ENCODE data around the gene SMYD1. TPM values are rescaled to one million over a fixed set of nuclear protein-coding genes. Genes with fewer than 3 reads are reported as not detected.

Gene SMYD1
- polyA plus RNA-seq, 3 donors = not detected

DNA sequence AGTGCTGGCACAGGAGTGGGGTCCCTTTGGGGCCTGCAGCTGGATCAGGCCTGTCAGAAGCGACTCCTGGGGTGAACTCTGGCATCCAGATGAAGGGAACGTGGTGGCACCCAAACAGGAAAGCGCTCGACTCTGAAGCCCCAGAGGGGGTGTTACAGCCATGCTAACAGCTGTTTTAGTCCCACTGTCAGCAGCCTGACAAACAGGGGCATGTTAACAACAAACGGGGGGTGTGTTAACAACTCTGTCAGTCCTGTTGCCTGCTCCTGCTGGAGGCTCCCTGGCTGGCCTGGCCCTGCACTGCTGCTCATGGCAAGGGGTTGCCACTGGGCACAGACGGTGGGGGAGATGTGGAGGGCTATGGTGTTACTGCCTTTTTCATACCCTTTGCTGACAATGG lies 48.7 kb upstream of the SMYD1 start:
- no peak overlapping the region for H2AFZ ChIP-seq (ENCODE audit: insufficient read depth, low read depth, low read length, poor library complexity, severe bottlenecking)
- peaks cover 0 to 2% of the 10 kb centered on the region in 2 donors for H3K27me3 ChIP-seq (ENCODE audit: control insufficient read depth in 2 of 2, insufficient read depth in 2 of 2, low read length in 2 of 2)
- no peak for DNase-seq
- TF ChIP-seq, protein P1, sequence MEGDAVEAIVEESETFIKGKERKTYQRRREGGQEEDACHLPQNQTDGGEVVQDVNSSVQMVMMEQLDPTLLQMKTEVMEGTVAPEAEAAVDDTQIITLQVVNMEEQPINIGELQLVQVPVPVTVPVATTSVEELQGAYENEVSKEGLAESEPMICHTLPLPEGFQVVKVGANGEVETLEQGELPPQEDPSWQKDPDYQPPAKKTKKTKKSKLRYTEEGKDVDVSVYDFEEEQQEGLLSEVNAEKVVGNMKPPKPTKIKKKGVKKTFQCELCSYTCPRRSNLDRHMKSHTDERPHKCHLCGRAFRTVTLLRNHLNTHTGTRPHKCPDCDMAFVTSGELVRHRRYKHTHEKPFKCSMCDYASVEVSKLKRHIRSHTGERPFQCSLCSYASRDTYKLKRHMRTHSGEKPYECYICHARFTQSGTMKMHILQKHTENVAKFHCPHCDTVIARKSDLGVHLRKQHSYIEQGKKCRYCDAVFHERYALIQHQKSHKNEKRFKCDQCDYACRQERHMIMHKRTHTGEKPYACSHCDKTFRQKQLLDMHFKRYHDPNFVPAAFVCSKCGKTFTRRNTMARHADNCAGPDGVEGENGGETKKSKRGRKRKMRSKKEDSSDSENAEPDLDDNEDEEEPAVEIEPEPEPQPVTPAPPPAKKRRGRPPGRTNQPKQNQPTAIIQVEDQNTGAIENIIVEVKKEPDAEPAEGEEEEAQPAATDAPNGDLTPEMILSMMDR (IDR thresholded peaks at IDR 0.05) = no peak
- no peak overlapping the region for H3K4me3 ChIP-seq (replicated peaks in 1 of 3; ENCODE audit: low read depth in 2 of 3, low read length in 3 of 3)
- no peaks in the 10 kb centered on the region for H4K20me1 ChIP-seq (ENCODE audit: insufficient read depth, low read length)
- Mint-ChIP-seq H3K4me1 (peaks cover 18% of the 10 kb centered on the region), H3K9me3 (peaks cover 4 to 8% (median 6%) of the 10 kb centered on the region in 7 donors), H3K27me3 (ENCODE audit: low read depth in 3 of 3) (peaks cover 0 to 9% (median 8%) of the 10 kb centered on the region in 3 donors), H3K36me3 (peaks cover 4 to 5% of the 10 kb centered on the region in 2 donors), H3K4me3 (no peak overlapping the region), H3K27ac (peak overlapping the region in 1 of 7 donors; percentile 40)
- no peaks in the 10 kb centered on the region for H3K9me3 ChIP-seq (replicated peaks in 1 of 2; ENCODE audit: control insufficient read depth in 1 of 2, insufficient read depth in 1 of 2, low read length in 2 of 2)
- WGBS (ENCODE audit: insufficient coverage) = 98% methylated on average over 6 of the region's 6 CpGs
- no peak overlapping the region for H3K27ac ChIP-seq (ENCODE audit: low read depth in 1 of 2, low read length in 2 of 2)
- H3K79me2 ChIP-seq (ENCODE audit: insufficient read depth, low read length) = no peaks in the 10 kb centered on the region
- no peaks in the 10 kb centered on the region for H3K36me3 ChIP-seq (replicated peaks in 1 of 2; ENCODE audit: control insufficient read depth in 1 of 2, insufficient read depth in 2 of 2, low read length in 2 of 2)
- H3K9ac ChIP-seq (ENCODE audit: insufficient read depth, low read length, poor library complexity, severe bottlenecking) = no peak overlapping the region
- no peak overlapping the region for H3K4me2 ChIP-seq (replicated peaks; ENCODE audit: extremely low read depth, low read length, poor library complexity, severe bottlenecking)
- H3K4me1 ChIP-seq (ENCODE audit: control insufficient read depth in 1 of 2, insufficient read depth in 2 of 2, low read length in 2 of 2) = peaks cover 10 to 13% of the 10 kb centered on the region in 2 donors
- intact Hi-C loops (cut with micrococcal nuclease) = loop anchor here in 1 of 2 donors (5.0 kb wide), 1 partner anchor 43 kb away; no protein-coding TSS in a partner anchor

DNA sequence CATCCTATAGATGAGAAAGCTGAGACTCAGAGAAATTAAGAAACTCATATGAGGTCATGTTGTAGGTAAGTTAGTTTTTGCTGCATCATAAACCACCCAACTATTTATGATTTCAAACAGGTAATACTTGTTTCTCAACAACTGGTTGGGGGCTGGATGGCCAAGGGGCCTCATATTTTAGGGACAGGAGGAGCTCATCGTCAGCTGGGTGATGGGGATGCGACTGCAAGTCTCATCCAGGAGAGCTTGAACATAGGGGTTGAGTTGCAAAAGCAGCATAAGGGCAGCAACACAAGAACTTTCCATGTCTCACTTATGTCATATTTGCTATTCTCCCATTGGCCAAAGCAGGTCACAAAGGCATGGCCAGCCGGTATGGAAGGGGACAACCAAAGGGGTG lies 47.6 kb upstream of the SMYD1 start:
- Histone ChIP-seq H3K27ac (ENCODE audit: low read depth in 1 of 2, low read length in 2 of 2) (no peak overlapping the region), H3K4me1 (ENCODE audit: control insufficient read depth in 1 of 2, insufficient read depth in 2 of 2, low read length in 2 of 2) (peaks cover 10 to 13% of the 10 kb centered on the region in 2 donors), H3K4me2 (replicated peaks; ENCODE audit: extremely low read depth, low read length, poor library complexity, severe bottlenecking) (no peak overlapping the region), H3K79me2 (ENCODE audit: insufficient read depth, low read length) (no peaks in the 10 kb centered on the region), H3K36me3 (replicated peaks in 1 of 2; ENCODE audit: control insufficient read depth in 1 of 2, insufficient read depth in 2 of 2, low read length in 2 of 2) (no peaks in the 10 kb centered on the region), H3K9me3 (replicated peaks in 1 of 2; ENCODE audit: control insufficient read depth in 1 of 2, insufficient read depth in 1 of 2, low read length in 2 of 2) (no peaks in the 10 kb centered on the region), H3K27me3 (ENCODE audit: control insufficient read depth in 2 of 2, insufficient read depth in 2 of 2, low read length in 2 of 2) (peaks cover 0 to 2% of the 10 kb centered on the region in 2 donors), H4K20me1 (ENCODE audit: insufficient read depth, low read length) (no peaks in the 10 kb centered on the region), H3K9ac (ENCODE audit: insufficient read depth, low read length, poor library complexity, severe bottlenecking) (no peak overlapping the region), H3K4me3 (replicated peaks in 1 of 3; ENCODE audit: low read depth in 2 of 3, low read length in 3 of 3) (no peak overlapping the region), H2AFZ (ENCODE audit: insufficient read depth, low read depth, low read length, poor library complexity, severe bottlenecking) (no peak overlapping the region)
- WGBS (ENCODE audit: insufficient coverage) = 83% methylated on average over 1 of the region's 3 CpGs
- TF ChIP-seq, protein P1 (IDR thresholded peaks at IDR 0.05) = no peak
- Mint-ChIP-seq H3K27ac (no peak overlapping the region), H3K4me1 (peaks cover 18% of the 10 kb centered on the region), H3K27me3 (ENCODE audit: low read depth in 3 of 3) (peaks cover 0 to 12% (median 8%) of the 10 kb centered on the region in 3 donors), H3K36me3 (peaks cover 4 to 5% of the 10 kb centered on the region in 2 donors), H3K9me3 (peaks cover 4 to 8% (median 6%) of the 10 kb centered on the region in 7 donors), H3K4me3 (no peak overlapping the region)
- intact Hi-C loops (cut with micrococcal nuclease) = loop anchor here in 1 of 2 donors (5.0 kb wide), 1 partner anchor 42 kb away; no protein-coding TSS in a partner anchor
- DNase-seq = no peak

Data from CD14-positive monocyte (primary cell).